Epithelial cell of umbilical artery (primary cell): ENCODE measurements around the gene GPD2. TPM values are rescaled to one million over a fixed set of nuclear protein-coding genes. Genes with fewer than 3 reads are reported as not detected.

Experiments
- total RNA-seq: library from RNA; depleted of rRNA; stranded (reverse); fragments of >200 nt; gene quantifications from 2 replicates; pipeline ENCODE4 v1.2.3, GENCODE V29; 2014

GPD2 gene
- 54.9 and 77.1 TPM in 2 replicates for total RNA-seq

DNA sequence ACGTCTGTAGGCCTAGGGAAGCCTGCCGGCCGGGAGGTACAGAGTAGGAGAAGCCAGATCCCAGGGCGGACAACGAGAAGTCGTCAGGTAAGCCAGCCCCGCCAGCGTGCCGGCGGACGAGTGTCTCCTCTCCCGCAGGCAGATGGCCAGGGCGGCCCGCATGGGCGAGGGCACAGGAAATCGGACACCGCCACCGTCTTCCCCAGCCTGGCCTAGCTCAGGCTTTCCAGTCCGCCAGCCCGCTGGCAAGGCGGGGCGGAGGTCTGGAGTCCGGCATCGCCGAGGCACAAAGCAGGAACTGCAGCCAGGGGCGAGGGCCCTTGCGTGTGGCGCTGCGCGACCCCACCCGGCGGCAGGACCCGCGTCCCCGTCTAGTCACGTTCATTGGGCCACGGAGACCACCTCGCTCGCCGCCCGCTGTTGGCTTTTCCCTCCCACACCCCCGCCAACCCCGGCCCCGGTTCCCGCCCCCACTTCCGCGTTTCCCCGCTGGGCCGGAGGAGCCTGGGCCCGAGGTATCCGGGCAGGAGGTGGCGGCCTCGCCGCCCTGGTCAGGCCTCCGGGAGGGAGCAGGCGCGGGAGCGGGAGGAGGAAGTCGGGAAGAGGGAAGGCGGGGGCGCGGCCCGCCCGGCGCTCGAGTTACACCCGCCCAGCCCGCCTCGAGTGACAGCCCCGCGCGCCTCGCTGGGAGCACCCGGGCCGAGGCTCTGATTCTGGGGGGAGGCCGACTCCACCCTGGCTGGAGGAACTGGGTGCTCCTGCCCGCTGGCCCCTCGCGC, at the start of gene GPD2:
Gene GPD2 (plus strand): TSS at position 662 of the 779 bp plus-strand sequence. CDS start 39,727 bp downstream, outside the sequence.

Other genes starting within 250 kb of the GPD2 start
- gene NR4A2, start 103.7 kb upstream of the GPD2 start, total RNA-seq = under 0.01 TPM in 2 replicates